AG20443 (cell line): Measurements from ENCODE around the gene CWC15.
A peak's percentile ranks its signal among the peaks of the same experiment; 100 is the strongest.
"Not testable (repeated sequence)": the region's sequence is repeated elsewhere in the genome, so short reads cannot be mapped to it uniquely, and the experiment has no call there.

Experiments used
- DNase-seq: peaks from one replicate; pipeline ENCODE4 v3.0.0; 2012; ENCODE audit warnings: low spot score, mixed read lengths

The CWC15 gene

GRCh38 chr11:94973099-94973968, at the start of gene CWC15, which contains the start of gene KDM4D:
CWC15 (minus strand) TSS chr11:94973556; CDS start chr11:94972185, 1,371 bp downstream.
KDM4D (plus strand) TSS chr11:94973709; CDS start chr11:94997373, 23,664 bp downstream.
- DNase-seq: peak; percentile 99

DNA sequence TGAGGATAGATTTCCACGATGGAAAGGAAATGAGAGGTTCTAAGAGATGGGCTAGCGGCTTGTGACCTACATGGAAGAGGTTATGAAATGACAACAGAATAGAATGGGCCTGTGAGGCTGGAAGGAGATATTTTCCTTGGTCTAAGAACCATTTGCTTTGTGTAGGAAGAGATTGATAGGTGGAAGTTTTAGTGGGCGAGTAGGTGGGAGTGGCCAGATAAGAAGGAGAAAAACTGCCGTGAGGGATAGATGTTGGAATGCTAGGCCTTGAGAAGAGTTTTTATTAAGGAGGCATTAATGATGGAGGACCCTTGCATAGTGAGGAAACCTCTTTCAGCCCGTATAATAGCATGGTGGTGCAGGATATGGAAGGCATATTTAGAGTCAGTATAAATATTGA, 48.1 kb upstream of the CWC15 start:
- DNase-seq: not testable (repeated sequence)

- no peak for DNase-seq
Measured at GRCh38 chr11:95016139-95016538, 42.8 kb upstream of the CWC15 start.

GRCh38 chr11:95014184-95014821, 40.9 kb upstream of the CWC15 start:
- DNase-seq: no peak

GRCh38 chr11:95011376-95011775, 38.0 kb upstream of the CWC15 start:
- no peak for DNase-seq

DNA sequence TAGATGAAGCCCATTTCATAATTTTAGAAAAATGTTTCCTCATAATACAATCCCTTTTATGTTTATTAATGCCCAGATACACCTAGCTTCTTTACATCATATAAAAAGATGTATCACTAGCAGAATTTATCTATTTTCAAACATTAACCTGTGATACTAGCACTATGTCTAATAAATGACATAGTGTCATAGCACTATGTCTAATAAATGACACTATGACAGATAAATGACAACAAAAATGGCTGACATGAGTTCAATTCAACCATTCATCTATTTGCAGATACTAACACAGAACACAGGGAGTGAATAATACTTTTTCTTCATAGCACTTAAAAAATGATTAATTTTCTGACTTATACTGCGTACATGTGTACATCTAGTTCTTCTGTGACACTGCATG, 32.3 kb upstream of the CWC15 start:
- no peak for DNase-seq

GRCh38 chr11:95003716-95004115, 30.4 kb upstream of the CWC15 start:
- no peak for DNase-seq

- DNase-seq: no peak
Measured at GRCh38 chr11:94998285-94998684, 24.9 kb upstream of the CWC15 start.

GRCh38 chr11:94997437-94997836, 24.1 kb upstream of the CWC15 start:
- no peak for DNase-seq

DNA sequence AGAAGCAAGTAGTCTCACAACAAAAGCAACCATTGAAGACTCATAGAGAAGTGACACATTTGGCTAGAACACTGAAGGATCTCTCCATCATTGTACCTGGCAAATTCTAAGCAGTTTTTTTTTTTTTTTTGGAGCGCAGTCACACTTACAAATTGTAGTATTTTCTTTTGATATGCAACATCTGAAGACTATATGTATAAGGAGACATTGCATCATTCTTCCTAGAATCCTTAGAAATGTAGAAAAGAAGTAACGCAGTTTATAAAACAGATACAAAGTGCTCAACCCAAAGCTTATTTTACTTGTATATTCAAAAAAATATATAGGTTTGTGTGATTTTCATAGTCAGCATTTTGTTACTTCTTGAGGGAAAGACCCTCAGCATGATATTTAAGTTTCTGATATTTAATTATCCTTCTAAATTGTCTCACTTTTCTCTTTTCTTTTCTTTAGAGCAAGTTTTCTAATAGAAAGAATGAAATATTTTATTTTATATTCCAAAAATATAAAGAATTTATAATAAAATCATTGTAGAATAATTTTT, 20.1 kb upstream of the CWC15 start:
- DNase-seq: no peak

DNA sequence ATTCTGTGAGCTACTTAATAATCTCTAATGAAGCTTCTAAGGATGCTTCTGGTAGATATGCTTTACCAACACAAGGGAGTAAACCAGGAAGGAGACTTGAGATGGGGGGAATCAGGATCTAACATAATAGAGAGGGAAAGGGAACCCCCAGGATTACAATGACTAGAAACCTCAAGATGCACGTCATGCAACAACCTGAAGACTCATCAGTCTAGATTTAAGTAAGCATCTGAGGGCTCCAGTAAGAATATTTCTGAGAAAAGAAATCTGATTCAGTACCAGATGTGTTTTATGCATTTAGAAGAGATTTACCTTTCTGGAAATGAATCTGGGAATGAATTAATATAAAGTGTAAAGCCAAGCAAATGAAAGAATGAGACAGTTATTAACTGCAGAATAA, 15.4 kb upstream of the CWC15 start:
- no peak for DNase-seq

DNA sequence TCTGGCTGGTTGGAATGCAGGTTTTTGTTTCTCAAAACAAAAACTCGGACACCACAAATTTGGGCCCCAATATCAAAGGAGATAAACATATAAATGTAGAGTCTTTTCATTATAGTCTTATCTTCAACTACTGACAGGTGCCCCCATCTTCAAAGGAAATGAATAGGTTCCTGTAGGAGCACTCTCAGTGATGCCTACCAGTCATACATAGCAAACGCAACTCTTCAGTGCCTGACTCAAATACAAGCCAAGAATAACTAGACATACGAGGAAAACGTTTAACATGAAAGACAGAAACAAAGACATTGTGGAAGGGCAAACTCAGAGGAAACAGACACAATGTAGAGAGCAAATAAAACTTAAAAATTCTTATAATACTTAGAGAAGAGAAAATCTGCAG, 14.0 kb upstream of the CWC15 start:
- DNase-seq: no peak

DNA sequence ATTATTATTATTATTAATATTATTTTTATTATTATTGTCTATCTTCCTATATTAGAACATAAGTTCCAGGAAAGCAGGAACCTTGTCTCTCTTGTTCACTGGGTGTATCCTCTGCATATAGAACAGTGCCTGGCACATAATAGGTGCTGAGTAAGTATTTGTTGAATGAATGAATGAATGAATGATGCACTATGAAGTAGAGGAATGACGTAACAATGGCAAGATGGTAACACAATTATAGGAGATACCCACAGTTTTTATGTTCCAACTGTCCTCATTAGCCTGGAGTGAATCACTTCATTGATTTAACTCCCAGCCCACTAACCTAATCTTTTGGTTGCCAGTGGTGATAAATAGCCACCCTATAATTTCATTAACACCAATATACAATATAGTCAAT, 2.2 kb upstream of the CWC15 start:
- no peak for DNase-seq

GRCh38 chr11:94974178-94974577, 822 bp upstream of the CWC15 start:
- no peak for DNase-seq

- DNase-seq: no peak
Measured at GRCh38 chr11:94972700-94973098, 657 bp downstream of the CWC15 start.

- DNase-seq: peak; percentile 61
Measured at GRCh38 chr11:94968334-94968958, 4.9 kb downstream of the CWC15 start.

GRCh38 chr11:94964934-94965333, 8.4 kb downstream of the CWC15 start:
- DNase-seq: no peak

DNA sequence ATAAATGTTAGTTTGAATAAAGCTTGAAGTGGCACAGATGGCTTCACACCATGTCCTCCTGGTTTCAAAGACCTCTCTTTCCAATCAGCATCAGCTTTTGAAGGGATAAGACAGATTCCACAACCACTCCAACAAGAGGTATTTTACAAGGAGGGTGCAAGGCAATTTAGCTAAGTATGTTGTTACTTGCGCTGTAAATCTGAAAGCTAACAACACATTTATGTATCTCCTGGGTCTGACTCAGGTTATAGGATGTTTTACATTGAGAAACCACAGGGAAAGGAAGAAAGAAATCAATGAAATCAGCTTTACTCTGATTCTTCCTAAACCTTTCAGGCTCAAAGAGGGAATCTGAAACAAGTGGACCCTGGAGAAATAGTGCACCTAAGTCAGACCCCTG, 12.1 kb downstream of the CWC15 start:
- DNase-seq: no peak

- no peak for DNase-seq
Measured at GRCh38 chr11:94960488-94960887, 12.9 kb downstream of the CWC15 start.

- DNase-seq: no peak
Measured at GRCh38 chr11:94959179-94959578, 14.2 kb downstream of the CWC15 start.

- peak; percentile 54 for DNase-seq
Measured at GRCh38 chr11:94958121-94958696, 15.1 kb downstream of the CWC15 start.

DNA sequence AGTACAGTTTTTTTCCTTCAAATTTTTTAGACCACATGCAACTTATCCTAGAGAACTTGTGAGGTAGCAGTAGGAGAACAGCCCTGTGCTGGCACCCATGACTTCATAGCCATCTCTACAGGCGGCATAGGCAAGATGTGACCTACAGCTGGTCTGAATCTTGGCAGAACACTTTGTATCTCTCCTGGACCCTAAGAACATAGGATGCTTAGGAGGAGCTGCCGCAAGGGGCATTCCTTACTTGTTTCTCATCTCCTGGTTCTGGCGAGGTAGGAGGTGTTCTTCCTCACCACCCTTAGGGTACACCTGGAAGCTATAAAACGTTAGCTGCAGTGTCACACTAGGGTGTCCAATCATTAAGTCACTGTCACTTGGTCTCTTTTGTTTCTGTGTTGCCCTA, 16.4 kb downstream of the CWC15 start:
- no peak for DNase-seq
